HUES48 (cell line): ENCODE data around the gene ZNF146.
A peak's percentile ranks its signal among the peaks of the same experiment; 100 is the strongest.
"Not testable (repeated sequence)": the region's sequence is repeated elsewhere in the genome, so short reads cannot be mapped to it uniquely, and the experiment has no call there.

Source experiments
- H3K27ac ChIP-seq: one replicate; pipeline ENCODE4 v1.7.0; 2013; ENCODE audit warnings: low read depth, low read length, inconsistent platforms
- H3K27me3 ChIP-seq: 2 replicates; pipeline ENCODE4 v1.6.1; 2013; ENCODE audit warnings: mild to moderate bottlenecking, low read length; ENCODE audit not compliant: control insufficient read depth, insufficient read depth
- H3K36me3 ChIP-seq: 2 replicates; pipeline ENCODE4 v1.6.1; 2013; ENCODE audit warnings: low read length; ENCODE audit not compliant: control insufficient read depth, insufficient read depth
- H3K4me1 ChIP-seq: 2 replicates; pipeline ENCODE4 v1.6.1; 2013; ENCODE audit warnings: mild to moderate bottlenecking, low read length; ENCODE audit not compliant: control insufficient read depth, insufficient read depth
- H3K4me3 ChIP-seq: 2 replicates; pipeline ENCODE4 v1.5.1; 2013; ENCODE audit warnings: mild to moderate bottlenecking, low read depth, low read length
- H3K9ac ChIP-seq: 2 replicates; pipeline ENCODE4 v1.6.1; 2013; ENCODE audit warnings: mild to moderate bottlenecking, low read depth, low read length, moderate library complexity
- H3K9me3 ChIP-seq: 2 replicates; pipeline ENCODE4 v1.6.1; 2013; ENCODE audit warnings: low read length; ENCODE audit not compliant: control insufficient read depth, insufficient read depth

The ZNF146 gene

DNA sequence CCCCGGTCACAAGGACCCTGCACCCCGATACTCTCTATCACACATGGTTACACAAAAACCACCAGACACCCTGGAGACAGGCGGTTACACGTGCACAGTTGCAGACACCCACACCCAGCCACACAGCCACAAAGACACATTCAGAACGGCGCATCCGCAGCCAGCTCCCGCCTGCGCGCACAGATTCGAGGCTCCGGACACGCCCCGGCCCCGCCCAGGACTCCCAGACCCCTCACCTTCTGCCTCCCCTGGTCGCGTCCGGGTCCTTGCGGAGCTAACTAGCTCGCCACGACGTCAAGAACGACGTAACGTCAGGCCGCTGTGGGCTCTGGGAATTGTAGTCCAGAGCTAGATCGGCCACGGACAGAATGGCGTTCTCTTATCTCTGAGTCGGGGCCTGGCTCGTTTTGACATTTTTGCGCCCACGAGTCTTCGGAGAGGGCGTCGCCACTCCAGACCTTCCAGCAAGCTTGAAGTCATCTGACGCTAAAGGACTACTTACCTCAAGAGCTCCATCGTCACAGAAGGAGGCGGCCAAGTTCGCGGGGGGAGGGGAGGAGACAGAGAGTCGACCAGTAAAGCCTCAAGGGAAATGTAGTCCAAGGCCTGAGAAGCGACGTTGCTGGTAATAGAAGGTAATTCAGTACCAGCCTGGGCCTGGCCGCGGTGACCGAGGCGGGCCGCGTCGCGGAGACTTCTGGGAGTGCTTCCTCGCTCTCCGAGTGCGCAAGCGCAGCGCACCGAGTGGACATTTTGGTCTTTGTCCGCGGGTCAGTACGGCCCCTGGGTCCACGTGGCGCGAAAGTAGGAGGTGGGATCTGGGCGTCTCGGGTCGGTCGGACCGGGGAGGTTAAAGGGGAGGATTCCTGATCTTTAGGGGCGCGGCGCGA, at the start of gene ZNF146, which contains the start of gene ZNF565:
TSS of gene ZNF146 (plus strand) at position 721 of the 890 bp plus-strand sequence. CDS start 21,335 bp downstream, outside the sequence.
TSS of gene ZNF565 (minus strand) at position 280 of the 890 bp plus-strand sequence. CDS start 12,680 bp downstream, outside the sequence.
- Histone ChIP-seq H3K4me1 (peaks cover 4% of the 10 kb centered on the region; the same call in 1 of the 2 replicates), H3K27ac (peak within 1 kb of the TSS; percentile 88), H3K9ac (peak within 1 kb of the TSS; percentile 98), H3K4me3 (peak within 1 kb of the TSS; percentile 76), H3K36me3 (peaks cover 15% of the 10 kb centered on the region), H3K27me3 (no peaks in the 10 kb centered on the region), H3K9me3 (no peaks in the 10 kb centered on the region)

DNA sequence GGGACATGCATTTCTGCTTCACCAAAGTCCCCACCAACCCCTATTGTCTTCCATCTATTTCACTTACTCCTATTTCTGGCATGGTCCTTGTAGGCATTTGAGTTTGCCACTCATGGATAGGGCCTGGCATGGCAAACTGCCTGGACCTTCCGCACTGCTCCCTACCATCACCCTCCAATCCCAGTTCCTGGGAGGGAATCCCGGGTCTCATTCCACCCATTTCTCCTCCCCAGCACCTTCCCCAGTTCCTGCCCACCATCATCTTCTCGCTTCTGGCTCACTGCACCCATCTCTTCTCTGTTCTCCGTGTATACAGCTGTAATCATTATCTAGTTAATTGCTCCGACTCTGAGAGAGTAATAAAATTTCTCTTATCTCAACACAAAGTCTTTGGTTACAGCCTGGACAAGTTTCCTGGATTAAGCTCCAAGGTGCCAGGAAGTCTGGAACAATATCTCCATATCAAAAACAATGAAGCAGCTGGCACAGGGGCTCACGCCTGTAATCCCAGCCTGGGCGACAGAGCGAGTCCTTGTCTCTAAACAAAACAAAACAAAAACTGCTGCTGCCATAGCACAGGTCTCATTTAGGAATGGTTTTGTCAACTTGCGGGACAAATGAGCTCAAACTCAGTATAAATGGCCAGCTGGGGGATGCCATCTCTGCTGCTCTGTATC, 45.7 kb upstream of the ZNF146 start:
- H3K27ac ChIP-seq, result peak overlapping the region; percentile 20

DNA sequence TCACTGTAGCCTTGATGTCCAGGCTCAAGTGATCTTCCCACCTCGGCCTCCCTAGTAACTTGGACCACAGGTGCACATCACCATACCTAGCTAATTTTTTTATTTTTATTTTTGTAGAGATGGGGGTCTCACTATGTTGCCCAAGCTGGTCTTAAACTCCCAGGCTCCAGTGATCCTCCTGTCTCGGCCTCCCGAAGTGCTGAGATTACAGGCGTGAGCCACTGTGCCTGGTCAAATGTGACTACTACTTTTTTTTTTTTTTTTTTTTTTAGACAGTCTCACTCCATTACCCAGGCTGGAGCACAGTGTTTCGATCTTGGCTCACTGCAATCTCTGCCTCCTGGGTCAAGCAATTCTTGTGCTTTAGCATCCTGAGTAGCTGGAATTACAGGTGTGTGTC, 42.1 kb upstream of the ZNF146 start:
- Histone ChIP-seq H3K9me3 (no peaks in the 10 kb centered on the region), H3K27me3 (no peaks in the 10 kb centered on the region), H3K36me3 (no peaks in the 10 kb centered on the region), H3K4me3 (no peak overlapping the region), H3K27ac (no peak overlapping the region), H3K4me1 (no peaks in the 10 kb centered on the region), H3K9ac (no peak overlapping the region)

More for the DNA sequence above, 45.7 kb upstream of the ZNF146 start:
- H3K36me3 ChIP-seq, result no peaks in the 10 kb centered on the region
- H3K27me3 ChIP-seq, result no peaks in the 10 kb centered on the region
- H3K4me1 ChIP-seq, result no peaks in the 10 kb centered on the region
- H3K9ac ChIP-seq, result no peak overlapping the region
- H3K4me3 ChIP-seq, result no peak overlapping the region
- no peaks in the 10 kb centered on the region for H3K9me3 ChIP-seq

DNA sequence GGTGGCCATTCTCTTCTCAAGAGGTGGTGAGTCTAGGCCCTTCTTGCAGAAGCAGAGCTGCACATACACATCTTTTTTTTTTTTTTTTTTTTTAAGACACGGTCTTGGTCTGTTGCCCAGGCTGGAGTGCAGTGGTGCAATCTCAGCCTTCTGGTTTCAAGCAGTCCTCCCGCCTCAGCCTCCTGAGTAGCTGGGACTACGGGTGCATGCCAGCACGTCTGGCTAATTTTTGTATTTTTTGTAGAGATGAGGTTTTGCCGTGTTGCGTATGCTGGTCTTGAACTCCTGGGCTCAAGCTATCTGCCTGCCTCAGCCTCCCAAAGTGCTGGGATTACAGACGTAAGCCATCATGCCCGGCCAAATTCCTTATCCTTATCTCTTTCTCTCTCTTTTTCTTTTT, 41.1 kb upstream of the ZNF146 start:
- not testable (repeated sequence) for H3K36me3 ChIP-seq, H3K4me1 ChIP-seq, H3K9ac ChIP-seq, H3K9me3 ChIP-seq, H3K4me3 ChIP-seq, H3K27ac ChIP-seq, H3K27me3 ChIP-seq

DNA sequence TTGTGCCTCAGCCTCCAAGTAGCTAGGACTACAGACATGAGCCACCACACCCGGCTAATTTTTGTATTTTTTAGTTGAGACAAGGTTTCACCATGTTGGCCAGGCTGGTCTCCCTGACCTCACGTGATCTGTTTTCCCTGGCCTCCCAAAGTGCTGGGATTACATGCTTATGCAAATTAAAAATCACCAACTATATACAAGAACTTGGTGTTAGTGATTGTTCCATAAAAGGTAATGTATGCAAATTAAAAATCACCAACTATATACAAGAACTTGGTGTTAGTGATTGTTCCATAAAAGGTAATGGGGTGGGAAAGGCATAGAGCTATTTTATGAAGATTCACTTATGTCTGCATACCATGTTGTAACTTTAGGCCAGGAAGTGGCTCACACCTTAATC, 35.8 kb upstream of the ZNF146 start:
- peaks cover 15% of the 10 kb centered on the region for H3K4me1 ChIP-seq
- not testable (repeated sequence) for H3K4me3 ChIP-seq, H3K9me3 ChIP-seq, H3K27me3 ChIP-seq, H3K9ac ChIP-seq, H3K27ac ChIP-seq, H3K36me3 ChIP-seq

DNA sequence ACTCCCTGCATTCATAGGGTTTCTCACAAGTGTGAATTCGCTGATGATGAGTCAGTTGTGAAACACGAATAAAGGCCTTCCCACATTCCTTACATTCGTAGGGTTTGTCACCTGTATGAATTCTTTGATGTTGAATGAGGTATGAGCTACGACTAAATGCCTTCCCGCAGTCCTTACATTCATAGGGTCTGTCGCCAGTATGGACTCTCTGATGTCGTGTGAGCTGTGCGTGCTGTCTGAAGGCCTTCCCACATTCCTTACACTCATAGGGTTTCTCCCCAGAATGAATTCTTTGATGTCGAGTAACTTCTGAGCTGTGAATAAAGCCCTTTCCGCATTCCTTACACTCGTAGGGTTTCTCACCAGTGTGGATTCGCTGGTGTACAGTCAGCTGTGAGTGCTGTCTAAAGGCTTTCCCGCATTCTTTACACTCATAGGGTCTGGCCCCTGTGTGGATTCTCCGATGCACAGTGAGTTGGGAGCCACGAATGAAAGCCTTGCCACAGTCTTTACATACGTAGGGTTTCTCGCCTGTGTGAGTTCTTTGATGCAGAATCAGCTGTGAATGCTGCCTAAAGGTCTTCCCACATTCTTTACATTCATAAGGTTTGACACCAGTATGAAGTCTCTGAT, 32.2 kb upstream of the ZNF146 start:
- peak overlapping the region; percentile 84 for H3K27ac ChIP-seq
- peak overlapping the region; percentile 19 for H3K9ac ChIP-seq
- H3K4me1 ChIP-seq, result peaks cover 15% of the 10 kb centered on the region
- H3K9me3 ChIP-seq, result no peaks in the 10 kb centered on the region
- H3K27me3 ChIP-seq, result no peaks in the 10 kb centered on the region
- H3K4me3 ChIP-seq, result no peak overlapping the region
- H3K36me3 ChIP-seq, result peaks cover 5% of the 10 kb centered on the region; the same call in 1 of the 2 replicates

DNA sequence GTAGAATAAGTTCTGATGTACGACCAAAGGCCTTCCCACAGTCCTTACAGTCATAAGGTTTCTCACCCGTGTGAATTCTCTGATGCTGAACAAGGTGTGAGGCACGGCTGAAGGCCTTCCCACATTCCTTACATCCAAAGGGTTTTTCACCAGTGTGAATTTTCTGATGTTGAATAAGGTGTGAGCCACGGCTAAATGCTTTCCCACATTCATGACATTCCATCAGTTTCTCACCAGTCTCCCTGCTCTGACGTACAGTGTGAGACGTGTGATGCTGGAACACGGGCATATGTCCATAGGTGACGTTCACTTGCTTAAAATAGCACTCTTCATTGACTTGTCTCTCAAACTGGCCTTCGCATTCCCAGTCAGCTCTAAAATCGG, 31.7 kb upstream of the ZNF146 start:
- peaks cover 15% of the 10 kb centered on the region for H3K4me1 ChIP-seq
- peaks cover 5% of the 10 kb centered on the region; the same call in 1 of the 2 replicates for H3K36me3 ChIP-seq
- H3K4me3 ChIP-seq, result no peak overlapping the region
- H3K27me3 ChIP-seq, result no peaks in the 10 kb centered on the region
- H3K9ac ChIP-seq, result 0 out of 2 replicates have a peak overlapping the region, but pooled peaks have one; percentile 2
- peak overlapping the region; percentile 84 for H3K27ac ChIP-seq
- no peaks in the 10 kb centered on the region for H3K9me3 ChIP-seq

DNA sequence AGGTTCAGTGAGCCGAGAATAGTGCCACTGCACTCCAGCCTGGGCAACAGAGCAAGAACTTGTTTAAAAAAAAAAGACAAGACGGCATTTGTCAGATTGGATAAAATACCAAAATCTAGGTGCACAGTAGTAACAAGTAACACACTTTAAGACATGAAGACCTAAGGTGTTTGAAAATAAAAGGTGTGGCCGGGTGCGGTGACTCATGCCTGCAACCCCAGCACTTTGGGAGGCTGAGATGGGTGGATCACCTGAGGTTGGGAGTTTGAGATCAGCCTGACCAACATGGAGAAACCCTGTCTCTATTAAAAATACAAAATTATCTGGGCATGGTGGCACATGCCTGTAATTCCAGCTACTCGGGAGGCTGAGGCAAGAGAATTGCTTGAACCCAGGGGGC, 28.2 kb upstream of the ZNF146 start:
- not testable (repeated sequence) for H3K9me3 ChIP-seq, H3K4me3 ChIP-seq, H3K27ac ChIP-seq

DNA sequence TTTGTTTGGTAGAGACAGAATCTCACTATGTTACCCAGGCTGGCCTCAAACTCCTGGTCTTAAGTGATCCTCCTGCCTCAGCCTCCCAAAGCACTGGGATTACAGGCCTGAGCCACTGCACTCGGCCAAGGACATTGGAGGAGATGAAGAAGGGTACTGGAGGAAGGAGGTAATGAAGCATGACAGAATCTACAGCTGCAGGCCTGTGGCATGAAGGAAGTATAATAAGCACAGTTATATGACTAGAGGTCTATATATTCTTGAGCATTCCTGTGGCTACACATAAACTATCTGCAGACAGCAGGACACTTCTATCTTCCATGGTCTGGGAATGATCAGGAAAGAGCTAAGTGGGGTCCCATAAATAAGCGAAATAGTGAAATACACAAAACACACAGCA, 18.7 kb upstream of the ZNF146 start:
- Histone ChIP-seq H3K9ac (no peak overlapping the region), H3K4me3 (no peak overlapping the region), H3K27me3 (no peaks in the 10 kb centered on the region), H3K4me1 (no peaks in the 10 kb centered on the region), H3K27ac (no peak overlapping the region), H3K9me3 (no peaks in the 10 kb centered on the region), H3K36me3 (peaks cover 6% of the 10 kb centered on the region; the same call in 1 of the 2 replicates)

More for the DNA sequence above, 28.2 kb upstream of the ZNF146 start:
- H3K27me3 ChIP-seq, H3K9ac ChIP-seq, H3K36me3 ChIP-seq: not testable (repeated sequence)
- H3K4me1 ChIP-seq, result peaks cover 15% of the 10 kb centered on the region

DNA sequence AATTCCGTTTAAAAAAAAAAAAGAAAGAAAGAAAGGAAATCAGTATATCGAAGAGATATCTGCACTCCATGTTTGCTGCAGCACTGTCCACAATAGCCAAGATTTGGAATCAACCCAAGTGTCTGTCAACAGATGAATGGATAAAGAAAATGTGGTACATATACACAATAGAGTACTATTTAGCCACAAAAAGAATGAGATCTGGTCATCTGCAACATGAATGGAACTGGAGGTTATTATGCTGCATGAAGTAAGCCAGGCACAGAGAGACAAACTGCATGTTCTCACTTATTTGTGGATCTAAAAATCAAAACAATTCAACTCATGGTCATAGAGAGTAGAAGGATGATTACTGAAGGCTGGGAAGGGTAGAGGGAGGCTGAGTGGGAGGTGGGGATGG, 16.8 kb upstream of the ZNF146 start:
- Histone ChIP-seq H3K36me3 (peaks cover 6% of the 10 kb centered on the region; the same call in 1 of the 2 replicates), H3K27ac (no peak overlapping the region), H3K4me3 (no peak overlapping the region), H3K9ac (no peak overlapping the region), H3K27me3 (no peaks in the 10 kb centered on the region), H3K4me1 (no peaks in the 10 kb centered on the region), H3K9me3 (no peaks in the 10 kb centered on the region)
